Measurements from ENCODE around the gene TAGLN. TPM values are rescaled to one million over a fixed set of nuclear protein-coding genes. Genes with fewer than 3 reads are reported as not detected.

Gene TAGLN
- total and polyA plus RNA-seq, 9 donors, result 95.4 to 140 (median 113) TPM

DNA sequence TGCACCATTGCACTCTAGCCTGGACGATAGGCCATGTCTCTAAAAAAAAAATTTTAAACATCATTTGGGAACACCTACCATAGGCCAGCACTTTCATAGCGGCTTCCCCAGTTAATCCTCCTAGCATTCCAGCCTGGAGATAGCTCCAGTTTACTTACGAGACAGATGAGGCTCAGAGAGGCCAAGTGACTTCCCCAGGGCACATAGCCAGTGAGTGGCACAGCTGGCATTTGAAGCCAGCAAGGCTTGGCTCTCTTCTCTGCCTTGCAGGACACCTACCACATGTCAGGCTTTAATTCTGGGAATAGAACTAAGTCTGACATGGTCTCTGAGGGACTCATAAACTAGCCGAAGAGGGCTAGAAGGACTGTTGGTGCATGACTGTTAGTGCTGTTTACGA is 4.9 kb upstream of the TAGLN start:
- H3K27ac ChIP-seq (ENCODE audit: low read length), result no peak overlapping the region
- no peaks in the 10 kb centered on the region for H3K9me3 ChIP-seq (replicated peaks; ENCODE audit: control insufficient read depth, low read depth, low read length)
- no peak overlapping the region for H3K4me3 ChIP-seq (ENCODE audit: low read length)
- H3K36me3 ChIP-seq (ENCODE audit: control insufficient read depth, insufficient read depth, low read length), result peaks cover 69% of the 10 kb centered on the region
- DNase-seq, result no peak
- H3K4me1 ChIP-seq (ENCODE audit: control insufficient read depth, insufficient read depth, low read length), result peaks cover 22% of the 10 kb centered on the region
- WGBS (ENCODE audit: insufficient coverage), result 71% methylated on average over 5 of the region's 5 CpGs
- H3K27me3 ChIP-seq (ENCODE audit: control insufficient read depth, insufficient read depth, low read length), result no peaks in the 10 kb centered on the region

DNA sequence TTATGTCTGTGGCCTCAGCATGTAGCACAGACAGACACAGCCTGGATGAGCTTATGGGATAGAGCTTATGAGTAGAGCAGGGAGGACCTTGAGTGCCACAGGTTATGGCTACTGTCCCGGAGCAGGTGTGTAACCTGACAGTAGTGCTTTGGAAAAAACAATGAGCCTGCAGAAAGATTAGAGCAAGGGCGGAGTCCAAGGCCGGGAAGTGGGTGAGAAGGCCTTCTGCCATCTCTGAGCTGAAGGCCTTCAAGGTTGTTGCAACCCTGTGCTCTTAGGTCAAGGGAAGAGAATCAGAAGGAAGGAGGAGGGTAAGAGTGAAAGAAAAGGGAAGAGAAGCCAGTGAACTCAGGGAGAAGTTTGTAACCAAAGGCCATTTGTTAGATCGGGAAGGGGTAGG is 3.9 kb upstream of the TAGLN start:
- Histone ChIP-seq H3K27ac (ENCODE audit: low read length) (no peak overlapping the region), H3K4me3 (ENCODE audit: low read length) (no peak overlapping the region), H3K27me3 (ENCODE audit: control insufficient read depth, insufficient read depth, low read length) (no peaks in the 10 kb centered on the region), H3K36me3 (ENCODE audit: control insufficient read depth, insufficient read depth, low read length) (peaks cover 59% of the 10 kb centered on the region), H3K4me1 (ENCODE audit: control insufficient read depth, insufficient read depth, low read length) (peaks cover 32% of the 10 kb centered on the region), H3K9me3 (replicated peaks; ENCODE audit: control insufficient read depth, low read depth, low read length) (no peaks in the 10 kb centered on the region)
- 89% methylated on average over 4 of the region's 4 CpGs for WGBS (ENCODE audit: insufficient coverage)
- no peak for DNase-seq

DNA sequence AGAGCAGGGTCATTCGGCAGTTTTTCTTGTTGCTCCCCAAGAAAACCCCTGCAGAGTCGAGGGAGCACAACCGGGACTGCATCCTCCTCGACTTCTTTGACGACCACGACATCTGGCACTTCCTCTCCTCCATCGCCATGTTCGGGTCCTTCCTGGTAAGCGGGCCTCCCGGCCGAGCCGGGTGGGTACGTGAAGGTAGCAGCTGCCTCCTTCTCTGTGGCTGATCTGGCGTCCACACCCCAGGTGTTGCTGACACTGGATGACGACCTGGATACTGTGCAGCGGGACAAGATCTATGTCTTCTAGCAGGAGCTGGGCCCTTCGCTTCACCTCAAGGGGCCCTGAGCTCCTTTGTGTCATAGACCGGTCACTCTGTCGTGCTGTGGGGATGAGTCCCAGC is 3.4 kb upstream of the TAGLN start:
- Histone ChIP-seq H3K4me3 (ENCODE audit: low read length) (no peak overlapping the region), H3K27ac (ENCODE audit: low read length) (no peak overlapping the region), H3K36me3 (ENCODE audit: control insufficient read depth, insufficient read depth, low read length) (peaks cover 55% of the 10 kb centered on the region), H3K27me3 (ENCODE audit: control insufficient read depth, insufficient read depth, low read length) (no peaks in the 10 kb centered on the region), H3K9me3 (replicated peaks; ENCODE audit: control insufficient read depth, low read depth, low read length) (no peaks in the 10 kb centered on the region), H3K4me1 (ENCODE audit: control insufficient read depth, insufficient read depth, low read length) (peaks cover 37% of the 10 kb centered on the region)
- no peak for DNase-seq
- 94% methylated on average over 19 of the region's 19 CpGs for WGBS (ENCODE audit: insufficient coverage)

DNA sequence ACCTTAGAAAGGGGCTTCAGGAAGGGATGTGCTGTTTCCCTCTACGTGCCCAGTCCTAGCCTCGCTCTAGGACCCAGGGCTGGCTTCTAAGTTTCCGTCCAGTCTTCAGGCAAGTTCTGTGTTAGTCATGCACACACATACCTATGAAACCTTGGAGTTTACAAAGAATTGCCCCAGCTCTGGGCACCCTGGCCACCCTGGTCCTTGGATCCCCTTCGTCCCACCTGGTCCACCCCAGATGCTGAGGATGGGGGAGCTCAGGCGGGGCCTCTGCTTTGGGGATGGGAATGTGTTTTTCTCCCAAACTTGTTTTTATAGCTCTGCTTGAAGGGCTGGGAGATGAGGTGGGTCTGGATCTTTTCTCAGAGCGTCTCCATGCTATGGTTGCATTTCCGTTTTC is 2.2 kb upstream of the TAGLN start:
- Histone ChIP-seq H3K4me1 (ENCODE audit: control insufficient read depth, insufficient read depth, low read length) (peaks cover 50% of the 10 kb centered on the region), H3K27me3 (ENCODE audit: control insufficient read depth, insufficient read depth, low read length) (no peaks in the 10 kb centered on the region), H3K27ac (ENCODE audit: low read length) (no peak overlapping the region), H3K9me3 (replicated peaks; ENCODE audit: control insufficient read depth, low read depth, low read length) (no peaks in the 10 kb centered on the region), H3K4me3 (ENCODE audit: low read length) (no peak overlapping the region), H3K36me3 (ENCODE audit: control insufficient read depth, insufficient read depth, low read length) (peaks cover 46% of the 10 kb centered on the region)
- DNase-seq, result no peak
- WGBS (ENCODE audit: insufficient coverage), result 90% methylated on average over 2 of the region's 7 CpGs

DNA sequence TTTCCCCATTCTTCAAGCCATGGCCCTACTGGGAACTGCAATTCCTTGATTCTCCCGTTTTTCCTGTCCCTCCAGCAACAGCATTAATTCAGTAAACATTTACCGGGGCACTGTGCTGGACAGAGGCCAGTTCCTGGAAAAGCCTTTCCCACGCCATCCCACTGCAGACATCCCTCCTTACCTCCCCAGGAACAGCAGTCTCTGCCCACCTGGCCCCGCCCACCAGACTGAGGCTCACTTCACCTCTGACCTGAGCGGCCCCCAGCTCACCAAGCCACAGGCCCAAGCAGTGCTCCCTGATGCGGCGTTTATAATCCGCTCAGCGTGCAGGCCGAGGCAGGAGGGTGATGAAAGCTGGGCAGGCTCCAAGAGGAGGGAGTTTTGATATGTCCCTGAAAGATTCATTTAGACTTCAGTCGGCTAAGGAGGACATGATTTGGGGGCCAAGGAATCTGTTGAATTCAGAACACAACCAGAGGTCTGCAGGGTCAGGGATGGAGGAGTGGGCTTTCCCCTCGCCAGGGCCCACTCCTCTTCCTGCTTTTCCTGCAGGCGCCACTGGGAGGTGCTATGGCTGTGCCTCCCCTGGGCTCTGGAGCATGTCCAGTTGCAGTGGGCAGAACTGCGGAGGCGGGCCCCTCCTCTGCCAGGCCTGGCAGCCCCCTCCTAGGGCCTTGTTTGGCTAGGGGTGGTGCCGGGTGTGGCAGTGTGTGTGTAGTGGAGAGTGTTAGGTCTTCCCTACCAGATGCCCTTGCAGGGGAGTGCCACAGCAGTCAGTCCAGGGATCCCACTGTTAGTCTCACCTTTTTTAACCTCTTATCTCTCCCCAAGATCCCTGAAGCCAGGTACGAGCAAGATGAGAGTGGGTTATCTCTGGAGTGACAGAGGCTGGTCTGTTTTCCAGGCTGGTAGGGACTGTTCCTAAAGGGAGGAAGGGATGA is 1.4 kb upstream of the TAGLN start:
- no peak overlapping the region for H3K4me3 ChIP-seq (ENCODE audit: low read length)
- DNase-seq, result no peak
- H3K4me1 ChIP-seq (ENCODE audit: control insufficient read depth, insufficient read depth, low read length), result peaks cover 58% of the 10 kb centered on the region
- peaks cover 39% of the 10 kb centered on the region for H3K36me3 ChIP-seq (ENCODE audit: control insufficient read depth, insufficient read depth, low read length)
- peak overlapping the region; percentile 84 for H3K27ac ChIP-seq (ENCODE audit: low read length)
- H3K9me3 ChIP-seq (replicated peaks; ENCODE audit: control insufficient read depth, low read depth, low read length), result no peaks in the 10 kb centered on the region
- WGBS (ENCODE audit: insufficient coverage), result 58% methylated on average over 10 of the region's 17 CpGs
- H3K27me3 ChIP-seq (ENCODE audit: control insufficient read depth, insufficient read depth, low read length), result no peaks in the 10 kb centered on the region

DNA sequence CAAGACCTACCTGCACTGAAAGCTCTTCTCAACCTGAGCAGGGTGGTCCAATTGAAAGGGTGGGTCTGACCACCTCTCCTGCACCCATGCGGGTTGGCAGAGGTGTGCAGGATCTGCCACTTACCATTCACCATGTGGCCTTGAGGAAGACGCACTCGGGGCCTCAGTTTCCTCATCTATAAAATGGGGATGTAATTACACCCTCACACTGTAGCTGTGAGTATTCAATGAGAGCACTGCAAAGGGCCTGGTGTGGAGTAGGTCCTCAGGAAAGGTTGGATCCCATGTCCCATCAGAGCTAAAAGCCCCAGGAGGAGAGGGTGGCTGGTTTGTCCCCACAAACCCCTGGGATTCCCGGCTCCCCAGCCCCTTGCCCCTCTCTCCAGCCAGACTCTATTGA is 557 bp upstream of the TAGLN start:
- no peak for DNase-seq
- Histone ChIP-seq H3K4me1 (ENCODE audit: control insufficient read depth, insufficient read depth, low read length) (peaks cover 65% of the 10 kb centered on the region), H3K36me3 (ENCODE audit: control insufficient read depth, insufficient read depth, low read length) (peaks cover 36% of the 10 kb centered on the region), H3K9me3 (replicated peaks; ENCODE audit: control insufficient read depth, low read depth, low read length) (no peaks in the 10 kb centered on the region), H3K27me3 (ENCODE audit: control insufficient read depth, insufficient read depth, low read length) (no peaks in the 10 kb centered on the region), H3K4me3 (ENCODE audit: low read length) (peak overlapping the region; percentile 40), H3K27ac (ENCODE audit: low read length) (peak overlapping the region; percentile 84)
- no CpG with 5 or more reads among the region's 4 CpGs for WGBS (ENCODE audit: insufficient coverage)

DNA sequence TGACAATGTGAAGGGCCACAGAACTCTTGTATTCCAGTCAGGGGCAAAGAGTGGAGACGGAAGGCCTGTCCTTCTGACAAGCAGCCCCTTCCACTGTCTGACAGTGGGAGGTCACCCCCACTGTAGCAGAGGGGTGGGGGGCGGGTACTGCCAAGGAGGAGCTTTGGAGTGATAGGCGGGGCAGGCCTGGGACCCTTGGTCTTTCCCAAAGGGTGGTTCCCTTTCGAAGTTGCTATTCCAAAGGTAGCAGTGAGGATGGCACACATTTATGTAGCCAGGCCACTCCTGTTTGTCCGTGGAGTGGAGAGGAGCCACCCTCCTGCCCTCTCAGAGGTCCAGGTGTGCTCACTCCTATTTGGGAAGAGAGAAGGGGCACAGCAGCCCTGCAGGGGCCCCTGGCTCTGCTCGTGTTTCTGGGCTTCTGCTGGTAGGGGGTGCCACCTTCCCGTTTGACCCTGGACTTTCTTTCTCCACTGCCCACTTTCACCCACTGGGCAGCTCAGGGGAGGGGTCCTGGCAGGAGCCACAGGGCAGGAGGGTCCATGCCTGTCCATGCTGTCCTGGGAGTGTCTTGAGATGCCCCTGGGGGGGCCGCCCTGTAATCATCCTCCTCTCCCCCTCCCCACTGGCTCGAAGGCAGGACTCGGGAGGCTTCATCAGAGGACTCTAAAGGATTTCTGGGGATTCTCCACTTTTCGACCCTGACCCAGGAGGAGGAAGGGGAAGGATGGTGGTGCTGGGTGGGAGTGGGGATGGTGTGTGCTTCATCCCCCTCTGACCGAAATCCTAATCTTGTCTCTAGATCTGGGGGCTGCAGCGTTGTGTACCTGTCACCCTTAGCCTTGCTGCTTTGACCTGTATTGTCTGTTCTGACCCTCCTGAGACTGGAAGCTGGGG is 994 bp downstream of the TAGLN start:
- 63% methylated on average over 5 of the region's 13 CpGs for WGBS (ENCODE audit: insufficient coverage)
- no peaks in the 10 kb centered on the region for H3K27me3 ChIP-seq (ENCODE audit: control insufficient read depth, insufficient read depth, low read length)
- peak overlapping the region; percentile 84 for H3K27ac ChIP-seq (ENCODE audit: low read length)
- H3K4me1 ChIP-seq (ENCODE audit: control insufficient read depth, insufficient read depth, low read length), result peaks cover 76% of the 10 kb centered on the region
- H3K9me3 ChIP-seq (replicated peaks; ENCODE audit: control insufficient read depth, low read depth, low read length), result no peaks in the 10 kb centered on the region
- peaks cover 40% of the 10 kb centered on the region for H3K36me3 ChIP-seq (ENCODE audit: control insufficient read depth, insufficient read depth, low read length)
- H3K4me3 ChIP-seq (ENCODE audit: low read length), result peak overlapping the region; percentile 40
- DNase-seq, result no peak

DNA sequence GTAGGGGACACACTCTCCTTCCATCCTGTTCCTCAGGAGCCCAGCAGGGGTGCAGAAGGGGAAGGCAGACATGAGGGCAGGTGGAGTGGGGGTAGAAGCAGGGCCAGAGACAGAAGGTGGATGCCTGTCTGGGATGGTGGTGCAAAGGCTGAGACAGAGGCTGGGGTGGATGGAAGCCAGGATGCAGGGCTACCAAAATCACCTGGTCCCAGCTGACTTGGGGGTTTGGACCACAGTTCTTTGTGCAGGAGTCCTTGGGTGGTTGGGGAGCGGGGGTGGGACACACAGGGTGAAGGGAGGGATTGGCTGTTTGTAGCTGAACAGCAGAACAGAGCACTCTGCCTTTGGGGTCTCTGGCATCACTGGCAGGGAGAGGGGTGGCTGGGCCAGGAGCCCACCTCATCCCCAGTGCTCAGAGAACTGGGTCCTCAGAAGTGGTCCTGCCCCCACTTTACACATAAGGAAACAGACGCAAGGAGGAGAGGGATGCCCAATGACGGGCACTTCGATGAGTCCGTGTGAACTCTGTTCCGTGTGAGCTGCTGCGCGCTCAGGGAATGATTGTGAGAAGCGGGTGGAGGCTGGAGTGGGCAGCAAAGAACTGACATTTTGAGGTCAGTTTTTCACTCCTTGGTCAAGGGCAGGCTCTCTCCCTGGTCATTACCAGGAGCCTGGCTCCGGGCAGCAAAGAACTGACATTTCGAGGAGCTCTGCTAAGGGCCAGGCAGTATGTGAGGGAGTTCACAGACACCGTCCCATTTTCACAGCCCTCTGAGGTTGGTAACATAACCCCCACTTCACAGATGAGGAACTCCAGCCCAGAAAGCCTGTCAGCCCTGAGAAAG is 1.9 kb downstream of the TAGLN start:
- peak overlapping the region; percentile 5 for H3K4me3 ChIP-seq (ENCODE audit: low read length)
- DNase-seq, result no peak
- H3K36me3 ChIP-seq (ENCODE audit: control insufficient read depth, insufficient read depth, low read length), result peaks cover 35% of the 10 kb centered on the region
- H3K27me3 ChIP-seq (ENCODE audit: control insufficient read depth, insufficient read depth, low read length), result no peaks in the 10 kb centered on the region
- H3K4me1 ChIP-seq (ENCODE audit: control insufficient read depth, insufficient read depth, low read length), result peaks cover 80% of the 10 kb centered on the region
- H3K27ac ChIP-seq (ENCODE audit: low read length), result peak overlapping the region; percentile 43
- 47% methylated on average over 8 of the region's 12 CpGs for WGBS (ENCODE audit: insufficient coverage)
- no peaks in the 10 kb centered on the region for H3K9me3 ChIP-seq (replicated peaks; ENCODE audit: control insufficient read depth, low read depth, low read length)

DNA sequence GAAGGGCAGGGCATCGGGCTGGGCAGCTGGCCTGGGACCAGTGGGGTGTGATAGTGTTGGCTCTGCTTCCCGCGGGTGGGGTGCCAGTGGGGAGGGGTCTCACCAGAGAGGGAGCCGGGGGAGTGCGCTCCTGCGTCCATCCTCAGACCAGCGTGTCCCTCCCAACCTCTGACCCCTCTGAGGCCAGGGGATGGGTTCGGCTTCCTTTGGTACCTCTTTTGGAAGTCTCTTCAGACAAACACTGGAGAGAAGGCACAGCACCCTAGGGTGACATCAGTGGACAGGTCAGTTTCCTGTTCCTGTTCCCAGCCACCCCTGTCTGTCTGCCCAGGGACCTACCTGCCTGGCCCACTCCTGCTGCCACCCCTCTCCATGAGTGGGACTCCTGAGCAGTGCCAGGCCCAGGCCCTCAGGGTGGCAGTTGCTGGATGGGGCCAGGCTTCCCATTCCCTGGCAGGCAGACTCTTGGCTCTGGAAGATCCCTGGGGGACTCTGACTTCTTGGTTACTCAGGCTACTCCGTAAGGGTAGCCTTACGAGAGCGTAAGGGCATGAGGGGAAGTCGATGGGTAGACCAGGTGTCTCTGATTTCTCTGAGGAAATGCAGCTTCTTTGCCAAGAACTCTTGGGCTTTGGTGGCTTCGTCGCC is 2.6 kb downstream of the TAGLN start:
- no peaks in the 10 kb centered on the region for H3K9me3 ChIP-seq (replicated peaks; ENCODE audit: control insufficient read depth, low read depth, low read length)
- H3K4me1 ChIP-seq (ENCODE audit: control insufficient read depth, insufficient read depth, low read length), result peaks cover 80% of the 10 kb centered on the region
- 68% methylated on average over 12 of the region's 14 CpGs for WGBS (ENCODE audit: insufficient coverage)
- H3K27ac ChIP-seq (ENCODE audit: low read length), result peak overlapping the region; percentile 51
- H3K27me3 ChIP-seq (ENCODE audit: control insufficient read depth, insufficient read depth, low read length), result no peaks in the 10 kb centered on the region
- peaks cover 27% of the 10 kb centered on the region for H3K36me3 ChIP-seq (ENCODE audit: control insufficient read depth, insufficient read depth, low read length)
- no peak overlapping the region for H3K4me3 ChIP-seq (ENCODE audit: low read length)
- DNase-seq, result no peak
